SK-N-SH (cell line): ENCODE measurements around the gene CADM3. TPM values are rescaled to one million over a fixed set of nuclear protein-coding genes. Genes with fewer than 3 reads are reported as not detected.

ENCODE experiments used
- CTCF ChIA-PET: fragments of 300-600, 350-600 bp; formaldehyde crosslinking; extraction: SDS; loops from one replicate; lab custom pipeline; 2021; lab: Yijun Ruan, JAX
- POLR2A ChIA-PET: fragments of 350-600 bp; sonication (Branson Sonifier 250); formaldehyde crosslinking; extraction: SDS; loops from one replicate; lab custom pipeline; 2020; ENCODE audit warnings: antibody characterized with exemption, inconsistent platforms; lab: Yijun Ruan, JAX
- DNase-seq: peaks from one replicate; pipeline ENCODE4 v3.0.0; 2012
- H2AFZ ChIP-seq: fragments of 200-600 bp; sonication (generic); 2 replicates; pipeline ENCODE4 v1.8.1; 2016; ENCODE audit warnings: antibody characterized with exemption, mild to moderate bottlenecking, low read depth
- H3F3A ChIP-seq: fragments of 200-600 bp; sonication (generic); replicated peaks from 2 replicates; pipeline ENCODE3; 2016; ENCODE audit warnings: antibody characterized with exemption, mild to moderate bottlenecking; ENCODE audit not compliant: insufficient read depth
- H3K27ac ChIP-seq, 2 experiments: fragments of 200-500 bp in 1 of 2; fragments of 200-600 bp in 1 of 2; sonication (Bioruptor generic) in 1 of 2; sonication (generic), shearing (Covaris generic) in 1 of 2; 2 replicates each; pipeline versions ENCODE4 v1.5.1 to v1.6.1; 2014 to 2016; ENCODE audit warnings: low read depth in 2 of 2, inconsistent platforms in 1 of 2, low read length in 1 of 2, mild to moderate bottlenecking in 1 of 2, mixed read lengths in 1 of 2
- H3K27me3 ChIP-seq: fragments of 200-600 bp; sonication (generic), shearing (Covaris generic); 2 replicates; pipeline ENCODE4 v1.6.1; 2016; ENCODE audit warnings: mixed run types; ENCODE audit not compliant: insufficient read depth
- H3K36me3 ChIP-seq, 2 experiments: fragments of 200-500 bp in 1 of 2; fragments of 200-600 bp in 1 of 2; sonication (Bioruptor generic) in 1 of 2; sonication (generic) in 1 of 2; replicated peaks in 1 of 2; 2 replicates each; pipeline versions ENCODE3 to v1.5.1; 2014 to 2016; ENCODE audit warnings: low read length in 1 of 2, mild to moderate bottlenecking in 1 of 2; ENCODE audit not compliant: insufficient read depth in 2 of 2, control insufficient read depth in 1 of 2
- H3K4me1 ChIP-seq, 2 experiments: fragments of 200-500 bp in 1 of 2; fragments of 200-600 bp in 1 of 2; sonication (Bioruptor generic) in 1 of 2; sonication (generic), shearing (Covaris generic) in 1 of 2; 2 replicates each; pipeline versions ENCODE4 v1.5.1 to v1.6.1; 2014 to 2016; ENCODE audit warnings: low read depth in 1 of 2, low read length in 1 of 2, mixed run types in 1 of 2; ENCODE audit not compliant: insufficient read depth in 2 of 2, control insufficient read depth in 1 of 2
- H3K4me2 ChIP-seq: fragments of 200-600 bp; sonication (generic), shearing (Covaris generic); 2 replicates; pipeline ENCODE4 v1.6.1; 2017; ENCODE audit warnings: mixed run types
- H3K4me3 ChIP-seq, 2 experiments: fragments of 200-500 bp in 1 of 2; fragments of 200-600 bp in 1 of 2; sonication (Bioruptor generic) in 1 of 2; sonication (generic), shearing (Covaris generic) in 1 of 2; 2 replicates each; pipeline versions ENCODE4 v1.5.1 to v1.8.1; 2014 to 2016; ENCODE audit warnings: low read depth in 2 of 2, inconsistent platforms in 1 of 2, low read length in 1 of 2, mild to moderate bottlenecking in 1 of 2, mixed read lengths in 1 of 2, moderate library complexity in 1 of 2
- H3K79me2 ChIP-seq: fragments of 200-600 bp; sonication (generic); 2 replicates; pipeline ENCODE4 v1.8.1; 2017; ENCODE audit warnings: mild to moderate bottlenecking; ENCODE audit not compliant: insufficient read depth
- H3K9ac ChIP-seq: fragments of 200-600 bp; sonication (generic); 2 replicates; pipeline ENCODE4 v1.6.1; 2017; ENCODE audit warnings: mixed run types
- H3K9me2 ChIP-seq: fragments of 200-600 bp; sonication (generic); 2 replicates; pipeline ENCODE4 v1.6.1; 2017; ENCODE audit warnings: mixed run types
- H3K9me3 ChIP-seq: fragments of 200-600 bp; sonication (generic); 2 replicates; pipeline ENCODE4 v1.6.1; 2017; ENCODE audit warnings: mixed run types, mild to moderate bottlenecking, moderate library complexity
- H4K20me1 ChIP-seq: fragments of 200-600 bp; sonication (generic); 2 replicates; pipeline ENCODE4 v1.6.1; 2017; ENCODE audit warnings: mild to moderate bottlenecking, mixed run types; ENCODE audit not compliant: insufficient read depth
- GATA2 ChIP-seq: sonication (generic); formaldehyde crosslinking; IDR thresholded peaks from 2 replicates; pipeline ENCODE4 v1.5.0; 2020; ENCODE audit warnings: mild to moderate bottlenecking, missing genetic modification reagents
- JUND ChIP-seq: IDR thresholded peaks from 2 replicates; pipeline ENCODE4 v1.4.0; 2012
- MEF2A ChIP-seq: IDR thresholded peaks from 2 replicates; pipeline ENCODE4 v1.4.0; 2012; ENCODE audit warnings: low read depth, borderline replicate concordance
- NRF1 ChIP-seq: IDR thresholded peaks from 2 replicates; pipeline ENCODE4 v1.6.1; 2012; ENCODE audit warnings: low read depth, mild to moderate bottlenecking, low read length
- POLR2AphosphoS5 ChIP-seq: IDR thresholded peaks from 2 replicates; pipeline ENCODE4 v1.6.1; 2012; ENCODE audit warnings: low read depth, low read length
- RAD21 ChIP-seq: IDR thresholded peaks from 2 replicates; pipeline ENCODE4 v1.6.1; 2012; ENCODE audit warnings: mild to moderate bottlenecking, low read length
- RCOR1 ChIP-seq: fragments of 150-350 bp; IDR thresholded peaks from 2 replicates; pipeline ENCODE4 v1.6.1; 2017; ENCODE audit warnings: antibody characterized with exemption, low read length
- RXRA ChIP-seq: IDR thresholded peaks from 2 replicates; pipeline ENCODE4 v1.4.0; 2012; ENCODE audit warnings: low read depth, mild to moderate bottlenecking, borderline replicate concordance
- SIN3A ChIP-seq: IDR thresholded peaks from 2 replicates; pipeline ENCODE4 v1.6.1; 2012; ENCODE audit warnings: low read depth, mild to moderate bottlenecking, low read length, moderate library complexity, borderline replicate concordance
- TAF1 ChIP-seq: IDR thresholded peaks from 2 replicates; pipeline ENCODE4 v1.6.1; 2012; ENCODE audit warnings: low read depth, mild to moderate bottlenecking, low read length, moderate library complexity, borderline replicate concordance
- TCF12 ChIP-seq: IDR thresholded peaks from 2 replicates; pipeline ENCODE4 v1.4.0; 2012
- YY1 ChIP-seq: IDR thresholded peaks from 2 replicates; pipeline ENCODE4 v1.4.0; 2012; ENCODE audit warnings: low read depth, mild to moderate bottlenecking
- WGBS: methylation state at CpG from one replicate; pipeline ENCODE4 v1.1.6; 2017; ENCODE audit warnings: low lambda C conversion rate; 5-methylcytosine and 5-hydroxymethylcytosine counted together
- polyA plus RNA-seq, 3 experiments: library from polyadenylated mRNA; depleted of rRNA; stranded (reverse); fragments of >200 nt; gene quantifications; 2 replicates each; pipeline ENCODE4 v1.2.3, GENCODE V29; 2012
- TF ChIP-seq, protein P1 (sequence below): IDR thresholded peaks from 2 replicates; pipeline ENCODE4; 2012

CADM3 gene
- polyA plus RNA-seq, 1 of the 3 experiments (the other 2 are of a cell fraction), result 0.94 TPM

DNA sequence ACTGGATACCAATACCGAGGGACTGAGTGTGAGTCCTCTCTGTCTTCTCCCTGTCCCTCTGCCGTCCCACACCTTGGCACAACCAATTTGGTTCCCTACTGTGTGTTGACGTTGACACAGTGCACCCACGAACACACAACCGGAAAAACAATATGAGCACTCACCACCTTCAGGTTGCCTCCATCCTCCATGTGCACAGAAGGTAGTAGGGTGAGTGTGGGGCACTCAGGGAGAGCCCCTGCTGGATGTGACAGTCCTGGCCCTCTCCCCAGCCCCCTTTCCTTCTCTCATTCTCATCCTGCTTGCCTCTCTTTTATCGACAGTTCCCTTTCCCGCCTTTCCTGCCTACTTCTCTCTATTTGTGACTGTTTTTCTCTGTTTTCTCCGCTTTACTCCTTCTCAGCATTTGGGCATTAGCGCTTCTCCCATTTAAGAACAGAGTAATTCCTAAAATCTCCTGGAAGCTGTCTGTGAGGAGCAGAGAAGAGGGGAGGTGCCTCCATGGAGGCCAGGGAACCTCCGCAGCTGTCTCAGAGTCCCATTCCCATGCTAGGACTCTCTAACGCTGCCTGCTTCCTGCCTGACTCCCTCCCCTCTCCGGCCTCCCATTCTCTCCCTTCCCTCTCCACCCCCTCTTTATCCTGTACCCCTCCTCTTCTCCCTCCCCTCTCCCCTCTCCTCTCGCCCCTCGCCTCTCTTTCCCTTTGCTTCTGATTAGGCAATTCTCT lies 16.4 kb downstream of the CADM3 start:
- H3K4me2 ChIP-seq, result no peak overlapping the region
- H3K4me1 ChIP-seq, result no peaks in the 10 kb centered on the region
- H2AFZ ChIP-seq, result no peak overlapping the region
- ChIA-PET POLR2A (no interaction called here), CTCF (interaction anchor here (0.8 to 1.8 kb wide), 3 partner anchors 11 to 27 kb away, joined by 3 to 5 read pairs (median 4); no protein-coding TSS in a partner anchor)
- DNase-seq, result no peak
- H3K36me3 ChIP-seq, result no peaks in the 10 kb centered on the region
- no peak overlapping the region for H3K9ac ChIP-seq
- no peaks in the 10 kb centered on the region; the same call in 1 of the 2 replicates for H3K27me3 ChIP-seq
- no peaks in the 10 kb centered on the region for H3K9me2 ChIP-seq
- no peaks in the 10 kb centered on the region for H3F3A ChIP-seq
- no peak overlapping the region for H3K27ac ChIP-seq
- H3K79me2 ChIP-seq, result no peaks in the 10 kb centered on the region
- no peak overlapping the region for H3K4me3 ChIP-seq
- no peak for TF ChIP-seq NRF1
- no peak for TF ChIP-seq MEF2A
- no peak for TF ChIP-seq GATA2 (CRISPR knock-in tag)
- no peak for TF ChIP-seq JUND
- TF ChIP-seq RXRA, result no peak
- TF ChIP-seq TCF12, result no peak
- no peak for TF ChIP-seq POLR2AphosphoS5
- no peak for TF ChIP-seq YY1
- WGBS, result 48% methylated on average over 14 of the region's 14 CpGs
- H4K20me1 ChIP-seq, result no peaks in the 10 kb centered on the region
- no peaks in the 10 kb centered on the region for H3K9me3 ChIP-seq

DNA sequence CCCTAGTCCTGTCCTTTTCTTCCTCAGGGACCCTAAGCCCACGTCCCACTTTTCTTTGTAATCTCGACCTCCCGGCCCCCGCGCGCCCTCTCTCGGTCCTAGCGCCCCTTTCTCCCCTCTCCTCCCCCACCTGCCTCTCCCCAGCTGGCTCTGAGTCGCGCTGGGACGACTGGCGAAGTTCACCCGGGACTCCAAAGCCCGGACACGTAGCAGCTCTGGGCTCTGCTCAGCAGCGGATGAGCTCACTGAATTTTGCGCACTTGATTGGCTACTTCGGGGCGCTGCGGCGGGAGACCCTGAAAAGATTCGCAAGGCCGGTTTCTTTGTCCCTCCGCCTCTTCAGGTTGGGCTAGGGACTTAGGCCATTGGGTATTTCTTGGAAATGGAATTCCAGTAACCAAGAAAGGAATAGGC lies 17.0 kb downstream of the CADM3 start:
- no peak overlapping the region for H3K4me2 ChIP-seq
- H3K4me3 ChIP-seq, result no peak overlapping the region
- no peak for DNase-seq
- no peaks in the 10 kb centered on the region for H3F3A ChIP-seq
- no peak overlapping the region for H3K9ac ChIP-seq
- H3K9me3 ChIP-seq, result no peaks in the 10 kb centered on the region
- H3K4me1 ChIP-seq, result no peaks in the 10 kb centered on the region
- ChIA-PET POLR2A (interaction anchor here (0.6 kb wide), 1 partner anchor 260 kb away, joined by 3 read pairs; no protein-coding TSS in a partner anchor), CTCF (interaction anchor here (0.8 to 1.8 kb wide), 3 partner anchors 10 to 28 kb away, joined by 3 to 5 read pairs (median 4); no protein-coding TSS in a partner anchor)
- no peak overlapping the region for H2AFZ ChIP-seq
- H3K79me2 ChIP-seq, result no peaks in the 10 kb centered on the region
- 57% methylated on average over 24 of the region's 24 CpGs for WGBS
- H3K27me3 ChIP-seq, result no peaks in the 10 kb centered on the region; the same call in 1 of the 2 replicates
- TF ChIP-seq RAD21, result no peak
- no peak for TF ChIP-seq YY1
- TF ChIP-seq RXRA, result no peak
- no peak for TF ChIP-seq SIN3A
- TF ChIP-seq, protein P1, sequence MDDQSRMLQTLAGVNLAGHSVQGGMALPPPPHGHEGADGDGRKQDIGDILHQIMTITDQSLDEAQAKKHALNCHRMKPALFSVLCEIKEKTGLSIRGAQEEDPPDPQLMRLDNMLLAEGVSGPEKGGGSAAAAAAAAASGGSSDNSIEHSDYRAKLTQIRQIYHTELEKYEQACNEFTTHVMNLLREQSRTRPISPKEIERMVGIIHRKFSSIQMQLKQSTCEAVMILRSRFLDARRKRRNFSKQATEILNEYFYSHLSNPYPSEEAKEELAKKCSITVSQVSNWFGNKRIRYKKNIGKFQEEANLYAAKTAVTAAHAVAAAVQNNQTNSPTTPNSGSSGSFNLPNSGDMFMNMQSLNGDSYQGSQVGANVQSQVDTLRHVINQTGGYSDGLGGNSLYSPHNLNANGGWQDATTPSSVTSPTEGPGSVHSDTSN, result no peak
- no peak for TF ChIP-seq JUND
- no peak for TF ChIP-seq TAF1
- no peak for TF ChIP-seq RCOR1
- no peaks in the 10 kb centered on the region for H4K20me1 ChIP-seq
- H3K27ac ChIP-seq, result no peak overlapping the region
- H3K9me2 ChIP-seq, result no peaks in the 10 kb centered on the region
- H3K36me3 ChIP-seq, result no peaks in the 10 kb centered on the region
